Ishikawa (cell line): ENCODE results near the gene C18orf32.

ENCODE experiments used
- CEBPB ChIP-seq: IDR thresholded peaks from 2 replicates; pipeline ENCODE4 v1.6.1; 2012
- CREB1 ChIP-seq: IDR thresholded peaks from 2 replicates; pipeline ENCODE4 v1.6.1; 2012; ENCODE audit warnings: low read depth
- EP300 ChIP-seq: IDR thresholded peaks from 2 replicates; pipeline ENCODE4 v1.6.1; 2012; ENCODE audit warnings: borderline replicate concordance
- FOXM1 ChIP-seq: IDR thresholded peaks from 2 replicates; pipeline ENCODE4 v1.6.1; 2012; ENCODE audit warnings: low read depth, borderline replicate concordance
- MAX ChIP-seq: IDR thresholded peaks from 2 replicates; pipeline ENCODE4 v1.6.1; 2012
- RAD21 ChIP-seq: IDR thresholded peaks from 2 replicates; pipeline ENCODE4 v1.6.1; 2012; ENCODE audit warnings: low read depth
- REST ChIP-seq: IDR thresholded peaks from 2 replicates; pipeline ENCODE4 v1.6.1; 2012; ENCODE audit warnings: low read depth, mild to moderate bottlenecking
- TAF1 ChIP-seq: IDR thresholded peaks from 2 replicates; pipeline ENCODE4 v1.6.1; 2012; ENCODE audit warnings: low read depth, mild to moderate bottlenecking
- TEAD4 ChIP-seq: IDR thresholded peaks from 2 replicates; pipeline ENCODE4 v1.6.1; 2012
- YY1 ChIP-seq: IDR thresholded peaks from 2 replicates; pipeline ENCODE4 v1.6.1; 2012; ENCODE audit warnings: low read depth
- ZBTB7A ChIP-seq: IDR thresholded peaks from 2 replicates; pipeline ENCODE4 v1.6.1; 2012; ENCODE audit warnings: low read depth

GRCh38 chr18:49524951-49525350 lies 37.9 kb upstream of the C18orf32 start:
- TF ChIP-seq REST (no peak), FOXM1 (no peak), TAF1 (no peak), TEAD4 (no peak), YY1 (no peak), RAD21 (no peak), EP300 (no peak), CREB1 (no peak), CEBPB (no peak), MAX (no peak), ZBTB7A (no peak)
